Measurements from ENCODE around the gene SLC6A4.

Gene SLC6A4

GRCh38 chr17:30235386-30236296, at the start of gene SLC6A4:
Gene SLC6A4 (minus strand): TSS chr17:30235697. CDS start chr17:30221958, 13,739 bp downstream.
- peak; percentile 61 for DNase-seq (ENCODE audit: low spot score)

DNA sequence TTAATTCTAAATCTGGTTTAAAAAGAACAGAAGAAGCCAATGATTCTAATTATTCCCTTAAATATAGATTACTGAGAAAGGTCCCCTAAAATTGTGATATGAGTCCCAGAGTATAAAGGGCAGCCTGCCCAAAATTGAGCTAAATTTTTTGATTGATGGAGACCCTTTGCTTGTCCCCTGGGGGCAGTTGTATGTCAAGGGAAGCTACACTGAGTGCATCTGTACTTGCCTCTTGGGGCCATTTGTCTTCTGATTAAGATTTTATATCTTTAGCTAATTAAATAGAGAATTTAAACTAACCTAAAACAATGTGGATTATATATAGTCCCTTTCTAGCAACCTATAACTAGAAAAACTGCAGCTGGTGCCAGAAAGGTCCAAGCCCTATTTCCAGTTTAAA, 43.7 kb upstream of the SLC6A4 start:
- no peak for DNase-seq (ENCODE audit: low spot score)

DNA sequence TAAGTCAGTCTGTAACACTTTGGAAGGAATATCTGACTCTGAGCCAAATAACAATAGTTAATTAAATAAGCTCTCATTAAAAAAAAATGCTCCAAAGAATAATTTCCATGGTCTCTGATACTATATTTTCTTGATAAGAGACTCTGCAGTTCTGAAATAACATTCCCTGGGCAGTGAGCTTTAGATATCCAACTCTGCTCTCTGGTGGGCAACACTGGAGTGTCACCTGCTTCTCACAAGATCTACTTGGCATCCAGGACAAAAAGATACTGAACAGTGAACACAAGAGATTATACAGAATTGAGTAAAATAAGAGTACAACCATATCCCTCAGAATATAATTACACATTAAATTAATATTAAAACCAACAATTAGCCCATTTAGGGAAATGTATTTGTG, 42.5 kb upstream of the SLC6A4 start:
- peak; percentile 16 for DNase-seq (ENCODE audit: low spot score)

- no peak for DNase-seq (ENCODE audit: low spot score)
Observed at GRCh38 chr17:30275911-30276310, 40.4 kb upstream of the SLC6A4 start.

GRCh38 chr17:30274887-30275286, 39.4 kb upstream of the SLC6A4 start:
- no peak for DNase-seq (ENCODE audit: low spot score)

DNA sequence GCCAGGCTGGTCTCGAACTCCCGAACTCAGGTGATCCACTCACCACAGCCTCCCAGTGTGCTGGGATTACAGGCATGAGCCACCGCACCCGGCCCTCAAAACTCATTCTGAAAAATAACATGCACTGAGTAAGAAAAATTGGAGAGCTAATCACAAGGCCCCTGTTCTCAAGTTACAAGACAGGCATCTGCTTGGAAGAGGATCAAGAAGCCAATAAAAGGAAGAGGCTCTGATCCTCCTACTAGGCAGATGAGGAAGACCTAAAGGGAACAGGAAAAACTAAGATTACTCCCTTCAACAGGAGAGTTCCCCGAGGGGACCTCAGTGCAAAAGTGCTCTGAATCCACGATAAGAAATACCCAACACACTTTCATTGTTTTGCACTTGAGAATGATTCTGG, 37.9 kb upstream of the SLC6A4 start:
- DNase-seq (ENCODE audit: low spot score) = no peak

DNA sequence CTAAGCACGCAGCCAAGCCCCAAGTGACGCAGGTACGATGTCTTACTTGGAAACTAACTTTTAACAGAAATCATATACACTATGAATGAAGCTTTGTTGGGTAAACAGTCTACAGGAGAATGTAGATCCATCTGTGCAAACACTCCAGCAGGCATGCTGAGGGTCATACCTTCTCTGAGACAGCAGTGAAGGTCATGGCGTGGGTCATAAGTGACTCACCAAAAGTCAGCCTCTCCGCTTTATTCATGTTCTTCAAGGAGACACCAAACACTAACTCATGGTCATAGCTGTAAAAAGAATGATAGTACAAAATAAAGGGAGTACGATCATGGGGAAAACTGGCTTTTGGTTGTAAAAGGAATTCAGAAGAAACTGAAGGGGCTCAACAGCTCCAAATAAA, 35.6 kb upstream of the SLC6A4 start:
- no peak for DNase-seq (ENCODE audit: low spot score)

DNA sequence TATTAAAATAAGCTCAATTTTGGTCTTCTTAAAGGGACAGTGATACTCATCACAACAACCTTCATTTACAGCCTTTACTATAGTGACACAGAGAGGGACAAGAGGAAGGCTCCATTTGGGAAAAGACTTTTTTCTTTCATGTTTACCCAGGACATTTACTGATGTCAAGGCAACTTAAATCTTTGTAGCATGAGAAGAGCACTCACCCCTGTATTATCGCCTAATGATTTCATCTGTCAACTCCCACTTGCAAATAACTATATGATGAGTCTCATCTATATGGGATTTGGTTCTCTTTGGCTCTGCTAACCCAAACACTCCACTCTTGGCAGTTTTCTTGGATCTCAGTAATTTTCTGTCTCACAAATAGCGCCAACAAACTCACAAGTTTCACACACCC, 32.1 kb upstream of the SLC6A4 start:
- no peak for DNase-seq (ENCODE audit: low spot score)

DNA sequence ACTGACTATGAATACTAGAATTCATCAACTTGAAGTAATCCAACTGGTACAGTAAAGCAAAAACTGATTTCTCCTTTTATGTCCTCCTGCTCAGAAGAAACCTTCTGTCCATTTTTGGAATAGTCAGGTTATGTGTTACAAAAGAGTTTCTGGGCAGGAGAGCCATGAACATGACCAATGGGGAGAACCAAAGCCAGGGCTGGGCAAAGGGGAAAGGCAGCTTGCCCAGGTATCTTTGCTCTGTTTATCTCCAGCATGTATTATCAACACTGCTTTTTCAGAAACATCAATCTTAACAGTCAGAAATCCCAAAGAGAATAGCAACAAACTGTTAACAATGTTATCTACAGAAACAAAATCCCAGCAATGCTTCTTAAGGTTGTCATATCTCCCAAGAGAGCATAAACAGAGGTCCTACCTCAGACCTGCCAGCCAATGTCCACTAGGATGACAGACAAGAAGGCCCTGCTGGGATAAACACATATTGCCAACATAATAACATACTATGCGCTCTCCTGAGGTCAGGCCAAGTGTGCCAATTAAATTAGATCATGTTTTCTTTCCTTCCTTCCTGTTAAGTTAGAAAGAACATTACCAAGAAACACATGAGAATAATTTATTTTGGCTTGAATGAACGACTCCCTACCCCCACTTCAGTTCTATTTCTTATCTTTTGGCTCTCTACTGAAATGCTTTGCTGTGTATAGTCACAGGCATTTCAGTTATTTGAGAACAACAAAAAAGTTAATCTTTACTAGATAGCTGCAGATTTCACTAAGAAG, 28.2 kb upstream of the SLC6A4 start:
- peak; percentile 16 for DNase-seq (ENCODE audit: low spot score)

GRCh38 chr17:30256756-30257506, 21.4 kb upstream of the SLC6A4 start:
- peak; percentile 53 for DNase-seq (ENCODE audit: low spot score)

DNA sequence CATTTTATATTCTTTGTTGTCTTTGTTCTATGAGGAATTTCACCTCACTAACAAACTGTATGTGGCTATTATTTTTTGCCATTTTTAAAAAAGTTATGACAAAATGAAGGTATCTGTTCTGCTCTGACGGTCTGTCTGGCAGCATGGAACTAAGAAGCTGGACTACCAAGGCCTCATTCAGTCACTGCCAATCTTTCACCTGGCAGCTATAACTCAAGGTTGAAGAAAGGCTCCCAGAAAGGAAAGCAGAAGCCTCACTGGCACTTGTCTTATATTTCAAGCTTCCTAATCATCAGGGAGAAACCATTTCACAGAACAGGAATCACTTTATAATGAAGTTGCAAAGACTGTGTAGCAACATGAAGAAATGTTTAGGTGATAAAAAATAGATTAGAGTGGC, 18.7 kb upstream of the SLC6A4 start:
- no peak for DNase-seq (ENCODE audit: low spot score)

GRCh38 chr17:30253312-30253711, 17.8 kb upstream of the SLC6A4 start:
- no peak for DNase-seq (ENCODE audit: low spot score)

GRCh38 chr17:30251931-30252330, 16.4 kb upstream of the SLC6A4 start:
- no peak for DNase-seq (ENCODE audit: low spot score)

- no peak for DNase-seq (ENCODE audit: low spot score)
Observed at GRCh38 chr17:30249460-30249859, 14.0 kb upstream of the SLC6A4 start.

DNA sequence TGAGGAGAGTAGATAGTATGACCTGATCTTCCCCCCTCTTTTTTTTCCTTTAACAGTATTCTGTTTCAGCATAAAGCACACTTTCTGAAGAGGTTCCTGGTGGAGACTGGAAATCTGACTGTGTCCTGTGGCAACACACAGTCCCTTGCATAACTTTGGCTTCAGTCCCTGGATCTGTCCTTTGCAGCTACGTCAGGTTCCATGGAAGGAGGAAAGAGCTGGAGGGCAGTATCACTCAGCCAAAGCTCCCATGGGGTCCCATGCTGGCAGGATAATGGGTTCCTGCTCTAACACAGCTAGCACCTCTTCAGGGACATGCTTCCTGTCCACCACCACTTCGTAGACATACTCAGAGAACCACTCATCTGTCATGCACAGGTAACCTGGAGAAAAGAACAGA, 13.3 kb upstream of the SLC6A4 start:
- no peak for DNase-seq (ENCODE audit: low spot score)

GRCh38 chr17:30246460-30246859, 11.0 kb upstream of the SLC6A4 start:
- no peak for DNase-seq (ENCODE audit: low spot score)

- peak; percentile 39 for DNase-seq (ENCODE audit: low spot score)
Observed at GRCh38 chr17:30244853-30245385, 9.4 kb upstream of the SLC6A4 start.

DNA sequence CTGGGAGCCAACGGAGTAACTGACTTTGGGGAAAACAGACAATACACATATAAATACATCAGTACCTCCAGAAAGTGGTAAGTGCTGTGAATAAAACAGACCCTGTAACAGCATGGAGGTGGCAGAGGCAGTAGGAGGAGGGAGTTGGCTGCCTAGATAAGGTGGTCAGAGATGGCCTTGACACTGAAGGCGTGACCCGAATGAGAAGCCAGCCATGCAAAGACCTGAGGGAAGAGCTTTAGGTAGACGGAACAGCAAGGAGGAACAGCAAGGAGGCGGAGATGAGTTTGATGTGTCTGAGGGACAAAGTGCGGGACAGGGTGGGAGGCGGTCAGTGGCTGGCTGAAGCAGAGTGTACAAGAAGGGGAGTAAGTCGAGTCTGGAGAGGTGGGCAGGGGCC, 8.1 kb upstream of the SLC6A4 start:
- no peak for DNase-seq (ENCODE audit: low spot score)

GRCh38 chr17:30243002-30243401, 7.5 kb upstream of the SLC6A4 start:
- no peak for DNase-seq (ENCODE audit: low spot score)

- DNase-seq (ENCODE audit: low spot score) = no peak
Observed at GRCh38 chr17:30241051-30241450, 5.6 kb upstream of the SLC6A4 start.

DNA sequence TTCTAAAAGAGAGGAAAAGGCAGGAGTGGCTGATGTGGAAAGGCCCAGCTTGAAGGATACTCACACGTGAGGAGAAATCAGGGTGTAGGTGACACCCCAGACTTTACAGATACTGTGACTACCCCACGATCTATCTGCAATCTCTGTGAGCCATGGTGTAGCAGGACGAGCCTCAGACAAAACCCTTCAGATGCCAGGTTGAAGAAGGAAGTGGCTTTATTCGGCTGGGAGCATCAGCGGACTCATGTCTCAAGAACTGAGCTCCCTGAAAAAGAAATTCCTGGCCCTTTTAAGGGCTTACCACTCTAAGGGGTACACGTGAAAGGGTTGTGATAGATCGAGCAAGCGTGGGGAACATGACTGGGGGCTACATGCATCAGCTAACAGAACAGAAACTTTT, 4.7 kb upstream of the SLC6A4 start:
- DNase-seq (ENCODE audit: low spot score) = no peak

DNA sequence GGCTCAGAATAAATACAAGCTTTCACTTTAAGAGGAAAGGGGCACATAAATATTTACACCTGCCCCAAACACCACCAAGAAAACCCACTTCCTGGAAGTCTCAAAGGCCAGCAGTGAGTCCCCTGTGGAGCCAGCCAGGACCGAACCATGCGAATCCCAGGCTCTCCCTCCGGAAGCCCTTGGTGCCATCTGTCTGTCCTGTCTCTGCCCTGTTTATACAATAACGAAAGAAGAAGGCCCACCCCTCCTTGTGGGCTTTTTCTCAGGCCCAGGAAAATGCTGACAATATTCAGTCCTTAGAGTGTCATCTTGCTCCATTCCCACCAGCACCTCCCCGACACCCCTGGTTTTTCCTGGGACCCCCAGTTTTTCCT, 3.6 kb upstream of the SLC6A4 start:
- DNase-seq (ENCODE audit: low spot score) = no peak
